Lower leg skin (tissue), 4 donors: Measurements from ENCODE around the gene FAM221B. TPM values are rescaled to one million over a fixed set of nuclear protein-coding genes. Genes with fewer than 3 reads are reported as not detected.

Experiments
- DNase-seq, 2 donors: peaks; one replicate each; pipeline ENCODE4 v3.0.0-alpha.2; 2019; ENCODE audit warnings: low spot score in 2 of 2
- H3K4me3 ChIP-seq: fragments of 200-600 bp; sonication (generic); 2 replicates; pipeline ENCODE4 v1.5.1; 2017; ENCODE audit warnings: mild to moderate bottlenecking, low read depth; ENCODE audit not compliant: poor library complexity, severe bottlenecking
- CTCF ChIP-seq, 3 donors: fragments of 450-650 bp; IDR thresholded peaks; one replicate each; pipeline ENCODE4 v1.5.1; 2016; ENCODE audit warnings: antibody characterized with exemption in 3 of 3, mild to moderate bottlenecking in 3 of 3, moderate library complexity in 2 of 3
- POLR2A ChIP-seq, 2 donors: fragments of 450-650 bp; IDR thresholded peaks; one replicate each; pipeline ENCODE4 v1.6.1; 2016 to 2017; ENCODE audit warnings: antibody characterized with exemption in 2 of 2, mild to moderate bottlenecking in 1 of 2, moderate library complexity in 1 of 2
- WGBS, 2 donors: methylation state at CpG; one replicate each; pipeline ENCODE4 v1.1.5; 2018; 5-methylcytosine and 5-hydroxymethylcytosine counted together
- intact Hi-C: fragments of 100-400 bp; cut with DNase I; formaldehyde crosslinking; loops from one replicate; pipeline ENCODE4 v1.15.0; 2023; ENCODE audit warnings: low total_unique reads
- total RNA-seq, 4 donors: library from RNA; depleted of rRNA; stranded (reverse); fragments of >200 nt; gene quantifications; one replicate each; pipeline ENCODE4 v1.1.0, GENCODE V29; 2016

FAM221B gene
- total RNA-seq, 4 donors from 2014 or later = not detected

GRCh38 chr9:35774907-35775635 is 53.5 kb downstream of the FAM221B start:
- H3K4me3 ChIP-seq = no peak overlapping the region
- TF ChIP-seq POLR2A (IDR thresholded peaks at IDR 0.05) = no peak
- no peak for TF ChIP-seq CTCF (IDR thresholded peaks at IDR 0.05)
- 66 to 68% methylated on average over 7 of the region's 7 CpGs for WGBS, 2 donors
- intact Hi-C loops = no loop called here
- DNase-seq = no peak

GRCh38 chr9:35771943-35772342 is 56.6 kb downstream of the FAM221B start:
- TF ChIP-seq POLR2A (IDR thresholded peaks at IDR 0.05) (no peak), CTCF (IDR thresholded peaks at IDR 0.05) (no peak)
- intact Hi-C loops = no loop called here
- H3K4me3 ChIP-seq = no peak overlapping the region
- 65 to 70% methylated on average over 3 of the region's 3 CpGs for WGBS, 2 donors
- no peak for DNase-seq

GRCh38 chr9:35771534-35771933 is 57.0 kb downstream of the FAM221B start:
- no peak overlapping the region for H3K4me3 ChIP-seq
- no peak for DNase-seq
- intact Hi-C loops = no loop called here
- TF ChIP-seq CTCF (IDR thresholded peaks at IDR 0.05) (no peak), POLR2A (IDR thresholded peaks at IDR 0.05) (no peak)
- WGBS, 2 donors = 31% methylated on average over 1 of the region's 1 CpG

GRCh38 chr9:35771075-35771433 is 57.5 kb downstream of the FAM221B start:
- H3K4me3 ChIP-seq = no peak overlapping the region
- TF ChIP-seq POLR2A (IDR thresholded peaks at IDR 0.05) (no peak), CTCF (IDR thresholded peaks at IDR 0.05) (no peak)
- WGBS, 2 donors = 12 to 14% methylated on average over 4 of the region's 4 CpGs
- intact Hi-C loops = no loop called here
- DNase-seq = no peak

GRCh38 chr9:35769763-35770162 is 58.8 kb downstream of the FAM221B start:
- intact Hi-C loops = no loop called here
- WGBS, 2 donors = 91 to 94% methylated on average over 1 of the region's 1 CpG
- no peak overlapping the region for H3K4me3 ChIP-seq
- TF ChIP-seq CTCF (IDR thresholded peaks at IDR 0.05) (no peak), POLR2A (IDR thresholded peaks at IDR 0.05) (no peak)
- DNase-seq = no peak

GRCh38 chr9:35767458-35767857 is 61.1 kb downstream of the FAM221B start:
- TF ChIP-seq POLR2A (IDR thresholded peaks at IDR 0.05) (no peak), CTCF (IDR thresholded peaks at IDR 0.05) (no peak)
- no peak for DNase-seq
- no peak overlapping the region for H3K4me3 ChIP-seq
- intact Hi-C loops = no loop called here
- 84% methylated on average over 1 of the region's 1 CpG for WGBS, 2 donors
